Stomach (tissue), 9 donors: ENCODE data around the gene PTPRT. TPM values are rescaled to one million over a fixed set of nuclear protein-coding genes. Genes with fewer than 3 reads are reported as not detected.

Experiments
- DNase-seq, 2 donors: peaks; one replicate each; pipeline versions ENCODE4 v3.0.0 to v3.0.0-alpha.2; 2013 to 2019
- H3K27ac ChIP-seq, 5 donors: fragments of 200-600 bp in 4 of 5; sonication (generic) in 4 of 5; one replicate each; pipeline ENCODE4 v1.5.1; 2013 to 2019; ENCODE audit warnings: mild to moderate bottlenecking in 1 of 5, moderate library complexity in 1 of 5
- H3K27me3 ChIP-seq, 3 donors: fragments of 200-600 bp; sonication (generic); one replicate each; pipeline ENCODE4 v1.5.1; 2017 to 2019; ENCODE audit warnings: mixed run types in 1 of 3
- H3K36me3 ChIP-seq, 4 donors: fragments of 200-600 bp; sonication (generic); 1 replicate in 3 of 4; 2 replicates in 1 of 4; pipeline ENCODE4 v1.5.1; 2016 to 2019
- H3K4me1 ChIP-seq, 4 donors: fragments of 200-600 bp; sonication (generic); one replicate each; pipeline ENCODE4 v1.5.1; 2016 to 2019
- H3K4me3 ChIP-seq, 4 donors: fragments of 200-600 bp; sonication (generic) in 3 of 4; one replicate each; pipeline ENCODE4 v1.5.1; 2016 to 2019; ENCODE audit warnings: mild to moderate bottlenecking in 1 of 4
- H3K9me3 ChIP-seq, 4 donors: fragments of 200-600 bp; sonication (generic); one replicate each; pipeline ENCODE4 v1.5.1; 2016 to 2019
- EP300 ChIP-seq: sonication (generic); formaldehyde crosslinking; IDR thresholded peaks from one replicate; pipeline ENCODE4 v1.6.1; 2017; ENCODE audit warnings: antibody characterized with exemption
- POLR2A ChIP-seq, 4 donors: fragments of 450-650 bp; IDR thresholded peaks; one replicate each; pipeline ENCODE4 v1.6.1; 2016; ENCODE audit warnings: antibody characterized with exemption in 4 of 4, control low read depth in 2 of 4, mild to moderate bottlenecking in 1 of 4, moderate library complexity in 1 of 4
- POLR2AphosphoS5 ChIP-seq, 3 donors: sonication (generic); formaldehyde crosslinking; IDR thresholded peaks; one replicate each; pipeline ENCODE4 v1.6.1; 2016; ENCODE audit warnings: antibody characterized with exemption in 3 of 3
- WGBS, 5 donors: extraction: QIAGEN DNeasy Blood & Tissue Kit in 3 of 5; methylation state at CpG; one replicate each; pipeline versions ENCODE4 v1.1.5 to v1.1.7; 2013 to 2018; 5-methylcytosine and 5-hydroxymethylcytosine counted together
- intact Hi-C: fragments of 100-400 bp; cut with DNase I; formaldehyde crosslinking; loops from one replicate; pipeline ENCODE4 v1.15.1; 2023; ENCODE audit warnings: low total_unique reads
- polyA plus RNA-seq, 3 donors: library from polyadenylated mRNA; stranded (reverse); fragments of 200-250 nt; gene quantifications; one replicate each; pipeline ENCODE4 v1.2.3, GENCODE V29; 2013
- total RNA-seq, 5 donors: library from RNA; depleted of rRNA; stranded (reverse); fragments of >200 nt; gene quantifications; one replicate each; pipeline versions ENCODE4 v1.1.0 to v1.2.3, GENCODE V29; 2014 to 2016
- TF ChIP-seq, protein P1 (sequence below), 7 experiments: fragments of 450-650 bp in 4 of 7; fragments of 200-600 bp in 3 of 7; sonication (generic) in 3 of 7; IDR thresholded peaks; one replicate each; pipeline ENCODE4 v1.5.1; 2016 to 2019; ENCODE audit warnings: antibody characterized with exemption in 7 of 7, control low read depth in 2 of 7, mild to moderate bottlenecking in 1 of 7
- donor health status: healthy with polysubstance abuse.
- donor health status: Bipolar disorder and iron deficiency.
- donor health status: healthy.

The PTPRT gene
- total and polyA plus RNA-seq, 8 donors: 0.05 to 11.6 (median 1.7) TPM; not detected in 2

DNA sequence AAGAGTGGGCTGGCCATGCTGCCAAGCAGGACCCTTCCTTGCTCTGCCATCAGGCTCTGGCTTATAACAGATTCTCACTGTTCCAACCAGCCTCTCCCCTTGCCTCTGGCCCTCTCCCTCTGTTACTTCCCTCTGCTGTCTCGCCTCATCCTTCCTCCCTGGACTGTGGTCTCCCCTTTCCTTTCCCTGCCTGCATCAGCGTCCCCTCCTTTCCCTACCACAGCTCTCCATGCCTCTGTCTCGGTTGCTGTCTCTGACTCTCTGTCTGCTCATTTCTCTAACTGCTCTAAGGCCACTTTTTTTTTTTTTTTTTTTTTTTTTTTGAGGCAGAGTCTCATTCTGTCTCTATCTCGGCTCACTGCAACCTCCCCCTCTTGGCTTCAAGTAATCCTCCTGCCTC lies 173.4 kb downstream of the PTPRT start:
- no peak for DNase-seq
- Histone ChIP-seq H3K27ac (no peak overlapping the region), H3K9me3 (no peaks in the 10 kb centered on the region), H3K4me3 (no peak overlapping the region), H3K4me1 (no peaks in the 10 kb centered on the region), H3K27me3 (peaks cover 0 to 5% (median 0%) of the 10 kb centered on the region in 3 donors), H3K36me3 (no peaks in the 10 kb centered on the region)
- intact Hi-C loops: no loop called here
- WGBS, 5 donors: 55 to 77% (median 65%) methylated on average over 3 to 4 of the region's 4 CpGs
- TF ChIP-seq POLR2AphosphoS5 (IDR thresholded peaks at IDR 0.05): no peak

DNA sequence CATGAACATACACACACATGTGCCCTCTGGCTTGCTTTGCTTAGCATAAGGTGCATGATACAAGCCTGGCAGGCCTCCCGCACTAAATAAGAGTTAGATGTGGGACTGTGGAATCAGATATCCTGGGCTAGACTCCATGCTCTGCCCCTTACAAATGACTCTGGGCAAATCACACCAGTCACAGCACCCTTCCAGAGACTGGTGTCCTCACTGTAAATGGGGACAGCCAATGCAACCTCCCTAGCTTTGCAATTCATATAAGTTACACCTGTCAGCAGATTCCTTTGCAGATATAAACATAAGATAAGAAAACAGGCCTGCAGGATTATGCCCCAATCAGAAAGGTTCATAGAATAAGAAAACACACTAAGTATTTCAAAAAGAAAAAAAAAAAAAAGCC lies 174.1 kb downstream of the PTPRT start:
- peaks cover 0 to 5% (median 0%) of the 10 kb centered on the region in 3 donors for H3K27me3 ChIP-seq
- no peak for DNase-seq
- no peak for TF ChIP-seq POLR2AphosphoS5 (IDR thresholded peaks at IDR 0.05)
- TF ChIP-seq, protein P1, sequence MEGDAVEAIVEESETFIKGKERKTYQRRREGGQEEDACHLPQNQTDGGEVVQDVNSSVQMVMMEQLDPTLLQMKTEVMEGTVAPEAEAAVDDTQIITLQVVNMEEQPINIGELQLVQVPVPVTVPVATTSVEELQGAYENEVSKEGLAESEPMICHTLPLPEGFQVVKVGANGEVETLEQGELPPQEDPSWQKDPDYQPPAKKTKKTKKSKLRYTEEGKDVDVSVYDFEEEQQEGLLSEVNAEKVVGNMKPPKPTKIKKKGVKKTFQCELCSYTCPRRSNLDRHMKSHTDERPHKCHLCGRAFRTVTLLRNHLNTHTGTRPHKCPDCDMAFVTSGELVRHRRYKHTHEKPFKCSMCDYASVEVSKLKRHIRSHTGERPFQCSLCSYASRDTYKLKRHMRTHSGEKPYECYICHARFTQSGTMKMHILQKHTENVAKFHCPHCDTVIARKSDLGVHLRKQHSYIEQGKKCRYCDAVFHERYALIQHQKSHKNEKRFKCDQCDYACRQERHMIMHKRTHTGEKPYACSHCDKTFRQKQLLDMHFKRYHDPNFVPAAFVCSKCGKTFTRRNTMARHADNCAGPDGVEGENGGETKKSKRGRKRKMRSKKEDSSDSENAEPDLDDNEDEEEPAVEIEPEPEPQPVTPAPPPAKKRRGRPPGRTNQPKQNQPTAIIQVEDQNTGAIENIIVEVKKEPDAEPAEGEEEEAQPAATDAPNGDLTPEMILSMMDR (IDR thresholded peaks at IDR 0.05): no peak
- no peak for TF ChIP-seq EP300
- no peak for TF ChIP-seq POLR2A (IDR thresholded peaks at IDR 0.05)
- H3K27ac ChIP-seq: no peak overlapping the region
- no peaks in the 10 kb centered on the region for H3K36me3 ChIP-seq
- H3K4me1 ChIP-seq: no peaks in the 10 kb centered on the region
- intact Hi-C loops: no loop called here
- WGBS, 5 donors: 86 to 94% (median 92%) methylated on average over 1 of the region's 1 CpG
- H3K4me3 ChIP-seq: no peak overlapping the region
- no peaks in the 10 kb centered on the region for H3K9me3 ChIP-seq

DNA sequence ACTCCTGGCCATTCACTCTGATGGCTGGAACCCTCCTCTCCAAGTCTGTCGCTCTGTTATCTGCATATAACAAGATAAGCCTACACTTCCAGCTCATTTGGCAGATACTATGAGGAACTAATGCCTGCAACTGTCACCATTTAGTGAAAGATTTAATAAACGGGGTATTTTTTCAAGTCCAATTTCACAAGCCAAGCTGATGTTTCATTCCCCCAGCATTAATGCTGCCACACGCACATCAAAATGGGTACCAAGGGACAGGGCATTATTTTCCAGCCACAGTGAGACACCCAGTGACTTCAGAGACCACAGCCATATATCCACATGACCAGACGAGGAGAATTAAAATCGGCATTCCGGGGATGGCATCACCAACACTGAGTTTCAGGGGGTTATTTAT lies 175.5 kb downstream of the PTPRT start:
- Histone ChIP-seq H3K36me3 (no peaks in the 10 kb centered on the region), H3K27ac (no peak overlapping the region), H3K9me3 (no peaks in the 10 kb centered on the region), H3K4me1 (no peaks in the 10 kb centered on the region), H3K27me3 (peaks cover 0 to 5% (median 0%) of the 10 kb centered on the region in 3 donors), H3K4me3 (no peak overlapping the region)
- TF ChIP-seq EP300 (no peak), POLR2A (IDR thresholded peaks at IDR 0.05) (no peak), POLR2AphosphoS5 (IDR thresholded peaks at IDR 0.05) (no peak)
- TF ChIP-seq, protein P1 (IDR thresholded peaks at IDR 0.05): no peak
- intact Hi-C loops: no loop called here
- WGBS, 5 donors: 73 to 82% (median 80%) methylated on average over 6 of the region's 6 CpGs
- DNase-seq: no peak

DNA sequence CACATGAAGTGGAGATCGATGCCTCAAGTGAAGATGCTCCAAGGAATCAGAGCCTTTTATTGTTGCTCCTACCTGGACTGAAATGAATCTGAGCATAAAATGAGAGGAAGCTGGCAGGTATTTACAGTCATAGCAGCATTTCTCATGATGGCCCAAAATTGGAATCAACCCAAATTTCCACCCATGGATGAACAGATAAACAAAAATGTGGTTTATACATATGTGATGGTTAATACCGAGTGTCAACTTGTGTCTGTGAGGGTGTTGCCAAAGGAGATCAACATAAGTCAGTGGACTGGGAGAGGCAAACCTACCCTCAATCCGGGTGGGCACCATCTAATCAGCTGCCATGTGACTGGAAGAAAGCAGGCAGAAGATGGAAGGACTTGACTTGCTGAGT lies 178.2 kb downstream of the PTPRT start:
- Histone ChIP-seq H3K27ac (no peak overlapping the region), H3K9me3 (no peaks in the 10 kb centered on the region), H3K27me3 (no peaks in the 10 kb centered on the region), H3K36me3 (no peaks in the 10 kb centered on the region), H3K4me3 (no peak overlapping the region), H3K4me1 (no peaks in the 10 kb centered on the region)
- intact Hi-C loops: no loop called here
- TF ChIP-seq POLR2AphosphoS5 (IDR thresholded peaks at IDR 0.05): no peak
- no peak for TF ChIP-seq POLR2A (IDR thresholded peaks at IDR 0.05)
- TF ChIP-seq, protein P1 (IDR thresholded peaks at IDR 0.05): no peak
- TF ChIP-seq EP300: no peak
- 77 to 94% (median 89%) methylated on average over 3 of the region's 3 CpGs for WGBS, 5 donors
- DNase-seq: no peak

DNA sequence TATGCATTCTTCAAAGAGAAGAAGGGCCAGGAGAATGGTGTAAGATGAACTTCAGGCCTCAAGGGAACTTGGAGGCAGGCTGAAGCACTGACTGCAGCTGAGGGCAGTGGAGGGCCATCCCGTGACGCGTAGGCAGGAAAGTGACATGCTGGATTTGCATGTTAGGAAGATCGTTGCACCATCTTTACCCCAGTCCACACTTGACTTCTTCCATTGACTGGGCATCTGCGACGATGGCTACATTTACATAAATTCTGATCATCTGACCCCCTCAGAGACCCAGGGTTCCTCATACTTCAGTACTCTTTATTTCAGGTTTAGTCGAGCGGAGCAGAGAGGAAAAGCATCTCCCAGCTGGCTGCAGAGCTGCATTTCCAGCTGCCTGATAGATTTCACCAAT lies 180.2 kb downstream of the PTPRT start:
- no peak for TF ChIP-seq EP300
- no peak for TF ChIP-seq POLR2AphosphoS5 (IDR thresholded peaks at IDR 0.05)
- TF ChIP-seq, protein P1 (IDR thresholded peaks at IDR 0.05): no peak
- TF ChIP-seq POLR2A (IDR thresholded peaks at IDR 0.05): no peak
- H3K36me3 ChIP-seq: no peaks in the 10 kb centered on the region
- no peak for DNase-seq

More for the DNA sequence above, 180.2 kb downstream of the PTPRT start:
- 90 to 96% (median 95%) methylated on average over 8 of the region's 8 CpGs for WGBS, 5 donors
- no peak overlapping the region for H3K27ac ChIP-seq
- intact Hi-C loops: no loop called here
- H3K4me1 ChIP-seq: no peaks in the 10 kb centered on the region
- H3K27me3 ChIP-seq: no peaks in the 10 kb centered on the region
- no peak overlapping the region for H3K4me3 ChIP-seq
- no peaks in the 10 kb centered on the region for H3K9me3 ChIP-seq
